Nephron (organoid): ENCODE results near the gene CASP14.
"Not testable (repeated sequence)": the region's sequence is repeated elsewhere in the genome, so short reads cannot be mapped to it uniquely, and the experiment has no call there.

Experiments used
- H3K27ac Mint-ChIP-seq, 3 experiments: 2 replicates each; pipeline ENCODE4 v1.8.0; 2020; ENCODE audit warnings: mixed read lengths in 3 of 3, mild to moderate bottlenecking in 2 of 3, moderate library complexity in 1 of 3
- H3K27me3 Mint-ChIP-seq: 2 replicates; pipeline ENCODE4 v1.8.0; 2021; ENCODE audit warnings: low read depth, mild to moderate bottlenecking, moderate library complexity, mixed read lengths
- H3K36me3 Mint-ChIP-seq: 2 replicates; pipeline ENCODE4 v1.8.0; 2020; ENCODE audit warnings: low read depth, mixed read lengths
- H3K4me1 Mint-ChIP-seq: 2 replicates; pipeline ENCODE4 v1.8.0; 2020; ENCODE audit warnings: mixed read lengths
- H3K4me3 Mint-ChIP-seq, 3 experiments: 2 replicates each; pipeline ENCODE4 v1.8.0; 2020; ENCODE audit warnings: mild to moderate bottlenecking in 3 of 3, mixed read lengths in 3 of 3, moderate library complexity in 2 of 3
- H3K9me3 Mint-ChIP-seq: 2 replicates; pipeline ENCODE4 v1.8.0; 2020; ENCODE audit warnings: mixed read lengths
- CTCF ChIP-seq, 3 experiments: fragments of 200-600 bp; sonication (generic); IDR thresholded peaks; one replicate each; pipeline ENCODE4 v1.5.0; 2021; ENCODE audit warnings: antibody characterized with exemption in 3 of 3; ENCODE audit not compliant: unreplicated experiment in 3 of 3

CASP14 gene

GRCh38 chr19:15048128-15048527, 1.2 kb upstream of the CASP14 start:
- peaks cover 10% of the 10 kb centered on the region for H3K9me3 Mint-ChIP-seq

GRCh38 chr19:15050639-15051038, 1.4 kb downstream of the CASP14 start:
- Mint-ChIP-seq H3K9me3 (peaks cover 7% of the 10 kb centered on the region), H3K27me3 (peaks cover 21% of the 10 kb centered on the region), H3K4me3 (no peak overlapping the region), H3K27ac (no peak overlapping the region), H3K4me1 (no peaks in the 10 kb centered on the region), H3K36me3 (no peaks in the 10 kb centered on the region)
- TF ChIP-seq CTCF (IDR thresholded peaks at IDR 0.05; ENCODE audit: unreplicated experiment in 3 of 3) = no peak

More at GRCh38 chr19:15048128-15048527, 1.2 kb upstream of the CASP14 start:
- Mint-ChIP-seq H3K4me1 (no peaks in the 10 kb centered on the region), H3K4me3 (no peak overlapping the region), H3K36me3 (no peaks in the 10 kb centered on the region), H3K27ac (no peak overlapping the region), H3K27me3 (peaks cover 14% of the 10 kb centered on the region)
- no peak for TF ChIP-seq CTCF (IDR thresholded peaks at IDR 0.05; ENCODE audit: unreplicated experiment in 3 of 3)

GRCh38 chr19:15062036-15062435, 12.8 kb downstream of the CASP14 start:
- Mint-ChIP-seq H3K9me3 (peaks cover 2% of the 10 kb centered on the region), H3K27ac (no peak overlapping the region), H3K27me3 (peaks cover 22% of the 10 kb centered on the region), H3K4me3 (no peak overlapping the region), H3K36me3 (no peaks in the 10 kb centered on the region), H3K4me1 (no peaks in the 10 kb centered on the region)
- TF ChIP-seq CTCF (IDR thresholded peaks at IDR 0.05; ENCODE audit: unreplicated experiment in 3 of 3) = no peak

- H3K4me1 Mint-ChIP-seq, H3K4me3 Mint-ChIP-seq, H3K27ac Mint-ChIP-seq, H3K36me3 Mint-ChIP-seq, H3K9me3 Mint-ChIP-seq: not testable (repeated sequence)
- H3K27me3 Mint-ChIP-seq = peaks cover 29% of the 10 kb centered on the region
Measured at GRCh38 chr19:15070386-15070785, 21.1 kb downstream of the CASP14 start.

GRCh38 chr19:15072930-15073647, 23.8 kb downstream of the CASP14 start:
- Mint-ChIP-seq H3K27me3 (peaks cover 18% of the 10 kb centered on the region), H3K4me3 (no peak overlapping the region), H3K4me1 (no peaks in the 10 kb centered on the region), H3K27ac (peak overlapping the region in 1 of 3 experiments; percentile 23), H3K36me3 (no peaks in the 10 kb centered on the region), H3K9me3 (no peaks in the 10 kb centered on the region)
- TF ChIP-seq CTCF (IDR thresholded peaks at IDR 0.05; ENCODE audit: unreplicated experiment in 3 of 3) = no peak

- Mint-ChIP-seq H3K9me3 (no peaks in the 10 kb centered on the region), H3K27me3 (peaks cover 26% of the 10 kb centered on the region), H3K36me3 (no peaks in the 10 kb centered on the region), H3K4me3 (no peak overlapping the region), H3K27ac (no peak overlapping the region), H3K4me1 (no peaks in the 10 kb centered on the region)
- TF ChIP-seq CTCF (IDR thresholded peaks at IDR 0.05; ENCODE audit: unreplicated experiment in 3 of 3) = no peak
Measured at GRCh38 chr19:15074371-15074770, 25.1 kb downstream of the CASP14 start.
